Hematopoietic multipotent progenitor cell treated with erythropoietin and hydrocortisone succinate and interleukin-3 and kit ligand, for 6 days (in vitro differentiated cells): ENCODE data around the gene STX8.
"Not testable (repeated sequence)": the region's sequence is repeated elsewhere in the genome, so short reads cannot be mapped to it uniquely, and the experiment has no call there.

Experiments used
- DNase-seq: peaks from one replicate; pipeline ENCODE4 v3.0.0-alpha.2; 2015

Gene STX8

DNA sequence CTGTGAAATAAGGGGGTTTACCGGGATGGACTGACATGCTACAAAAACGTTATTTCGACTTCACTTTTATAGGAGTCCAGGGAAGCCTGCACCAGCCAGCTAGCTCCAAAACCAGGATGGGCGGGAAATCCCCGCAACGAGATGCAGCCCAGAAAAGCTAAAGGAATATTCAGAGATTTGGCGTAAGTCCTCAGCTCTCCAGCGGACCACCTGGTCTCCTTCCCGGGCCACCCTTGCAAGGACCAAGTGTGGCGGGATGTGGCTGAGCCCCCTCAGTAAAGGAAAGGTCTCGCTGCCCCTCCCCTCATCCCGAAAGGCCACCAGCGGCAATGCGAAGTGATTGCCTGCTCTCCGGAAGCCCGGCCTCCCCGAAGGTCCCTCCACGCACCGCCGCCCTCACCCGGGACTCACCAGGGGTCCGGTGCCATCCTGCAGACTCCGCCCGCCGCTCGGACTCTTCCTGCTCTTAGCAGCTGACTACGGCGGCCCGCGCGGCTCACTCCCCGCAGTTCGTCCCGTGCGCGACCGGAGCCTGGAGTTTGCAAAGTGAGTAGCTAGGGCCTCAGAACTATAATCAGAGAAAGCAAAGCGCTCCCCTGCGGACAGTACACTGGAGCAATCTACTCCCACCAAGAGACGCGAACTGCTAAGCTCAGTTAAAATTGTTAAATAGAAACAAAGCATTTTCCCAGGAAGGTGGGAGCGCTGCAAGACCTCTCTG is at the start of gene STX8:
TSS of gene STX8 (minus strand) at position 440 of the 721 bp plus-strand sequence. CDS start at position 428, 12 bp downstream.
- DNase-seq, result peak; percentile 87

DNA sequence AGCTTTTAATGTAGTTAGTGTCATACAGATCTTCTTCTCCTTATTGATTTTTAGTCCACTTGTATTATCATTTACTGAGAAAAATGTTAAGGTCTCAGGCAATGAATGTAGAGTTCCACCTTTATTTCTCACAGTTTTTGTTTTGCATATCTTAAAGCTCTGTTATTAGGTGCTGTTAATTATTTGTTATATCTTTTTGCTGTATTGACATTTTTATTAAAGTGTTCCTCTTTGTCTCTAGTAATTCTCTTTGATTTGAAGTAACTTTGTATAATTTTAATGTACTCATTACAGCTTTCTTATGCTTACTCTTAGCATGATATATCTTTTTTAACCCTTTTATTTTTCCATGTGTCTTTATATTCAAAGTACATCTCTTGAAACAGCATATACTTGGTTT is 47.3 kb upstream of the STX8 start:
- DNase-seq, result no peak

DNA sequence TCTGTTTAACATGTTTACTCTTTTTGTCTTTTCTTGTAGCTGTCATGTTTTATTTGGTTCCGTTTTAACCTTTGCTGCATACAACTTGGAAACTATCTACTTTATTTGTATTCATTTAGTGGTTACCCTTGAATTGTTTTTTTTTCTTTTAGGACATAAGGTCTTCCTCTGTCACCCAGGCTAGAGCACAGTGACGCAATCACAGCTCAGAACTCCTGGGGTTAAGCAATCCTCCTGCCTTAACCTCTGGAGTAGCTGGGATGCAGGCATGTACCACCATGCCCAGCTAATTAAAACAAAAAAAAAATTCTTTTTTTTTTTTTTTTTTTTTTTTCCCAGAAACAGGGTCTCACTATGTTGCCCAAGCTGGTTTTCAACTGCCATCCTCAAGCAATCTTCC is 39.9 kb upstream of the STX8 start:
- DNase-seq, result no peak

DNA sequence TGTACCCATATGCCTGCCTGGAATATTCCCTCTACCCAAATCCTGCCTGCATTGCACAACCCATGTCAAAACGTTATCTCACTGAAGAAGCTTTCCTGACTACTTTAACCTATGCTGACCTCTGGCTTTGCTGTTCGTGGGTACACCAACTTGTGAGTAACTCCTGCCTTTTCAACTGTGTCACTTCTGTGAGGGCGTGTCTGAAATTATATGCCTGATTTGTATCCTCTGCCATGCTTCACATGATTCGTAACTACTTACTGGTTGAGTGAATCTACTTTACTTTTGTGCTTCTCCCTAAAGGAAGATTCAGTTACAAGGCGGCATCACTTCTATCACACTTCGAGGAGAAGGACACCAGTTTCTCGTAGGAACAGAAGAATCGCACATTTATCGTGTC is 36.4 kb upstream of the STX8 start:
- DNase-seq, result no peak

GRCh38 chr17:9611557-9611956 is 35.9 kb upstream of the STX8 start:
- DNase-seq, result no peak

DNA sequence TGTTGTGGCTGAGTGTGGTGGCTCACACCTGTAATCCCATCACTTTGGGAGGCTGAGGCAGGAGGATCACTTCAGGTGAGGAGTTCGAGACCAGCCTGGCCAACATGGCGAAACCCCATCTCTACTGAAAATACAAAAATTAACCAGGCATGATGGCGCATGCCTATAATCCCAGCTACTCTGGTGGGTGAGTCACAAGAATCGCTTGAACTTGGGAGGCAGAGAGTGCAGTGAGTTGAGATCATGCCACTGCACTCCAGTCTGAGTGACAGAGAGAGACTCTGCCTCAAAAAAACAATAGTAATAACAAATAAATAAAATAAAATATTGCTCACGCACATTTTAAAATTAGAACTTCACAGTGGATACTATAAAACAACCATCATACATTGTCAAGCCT is 31.4 kb upstream of the STX8 start:
- DNase-seq, result not testable (repeated sequence)

DNA sequence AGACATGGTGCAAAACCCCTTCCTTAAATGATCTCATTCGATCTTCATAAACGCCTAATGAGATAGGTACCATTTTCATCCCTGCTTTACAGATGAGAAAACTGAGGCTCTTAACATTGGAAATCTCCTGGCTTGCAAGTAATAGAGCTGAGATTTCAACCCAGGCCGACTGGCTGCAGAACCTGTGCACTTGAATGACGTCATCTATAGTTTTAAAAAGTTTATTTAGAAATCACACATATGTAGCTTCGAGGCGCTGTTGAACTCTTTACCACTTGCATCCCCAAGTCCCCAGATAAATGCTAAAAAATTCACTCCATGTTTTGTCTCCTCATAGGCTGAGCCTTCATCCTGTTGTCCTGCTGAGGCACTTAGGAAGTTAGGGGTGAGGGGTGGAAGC is 30.8 kb upstream of the STX8 start:
- no peak for DNase-seq

DNA sequence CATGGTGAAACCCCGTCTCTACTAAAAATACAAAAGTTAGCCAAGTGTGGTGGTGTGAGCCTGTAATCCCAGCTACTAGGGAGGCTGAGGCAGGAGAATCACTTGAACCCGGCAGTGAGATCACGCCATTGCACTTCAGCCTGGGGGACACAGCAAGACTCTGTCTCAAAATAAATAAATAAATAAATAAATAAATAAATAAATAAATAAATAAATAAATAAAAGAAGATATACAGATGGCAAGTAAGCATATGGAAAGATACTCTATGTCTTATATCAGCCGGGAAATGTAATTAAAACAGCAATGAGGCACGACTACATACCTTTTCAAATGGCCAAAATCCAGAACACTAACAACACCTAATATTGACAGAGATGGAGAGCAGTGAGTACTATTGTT is 29.0 kb upstream of the STX8 start:
- DNase-seq, result not testable (repeated sequence)

- DNase-seq, result no peak
Observed at GRCh38 chr17:9598661-9599060, 23.0 kb upstream of the STX8 start.

DNA sequence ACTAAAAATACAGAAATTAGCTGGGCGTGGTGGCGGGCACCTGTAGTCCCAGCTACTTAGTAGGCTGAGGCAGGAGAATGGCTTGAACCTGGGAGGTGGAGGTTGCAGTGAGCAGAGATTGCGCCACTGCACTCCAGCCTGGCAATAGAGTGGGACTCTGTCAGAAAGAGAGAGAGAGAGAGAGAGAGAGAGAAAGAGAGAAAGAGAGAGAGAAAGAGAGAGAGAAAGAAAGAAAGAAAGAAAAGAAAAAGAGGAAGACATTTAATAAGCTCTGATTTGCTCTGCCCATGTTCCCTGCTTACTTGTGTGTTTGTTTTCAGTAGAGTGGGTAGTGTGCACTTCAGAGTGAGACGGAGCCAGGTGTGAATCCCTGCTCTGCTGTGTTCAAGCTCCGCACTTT is 22.0 kb upstream of the STX8 start:
- not testable (repeated sequence) for DNase-seq

DNA sequence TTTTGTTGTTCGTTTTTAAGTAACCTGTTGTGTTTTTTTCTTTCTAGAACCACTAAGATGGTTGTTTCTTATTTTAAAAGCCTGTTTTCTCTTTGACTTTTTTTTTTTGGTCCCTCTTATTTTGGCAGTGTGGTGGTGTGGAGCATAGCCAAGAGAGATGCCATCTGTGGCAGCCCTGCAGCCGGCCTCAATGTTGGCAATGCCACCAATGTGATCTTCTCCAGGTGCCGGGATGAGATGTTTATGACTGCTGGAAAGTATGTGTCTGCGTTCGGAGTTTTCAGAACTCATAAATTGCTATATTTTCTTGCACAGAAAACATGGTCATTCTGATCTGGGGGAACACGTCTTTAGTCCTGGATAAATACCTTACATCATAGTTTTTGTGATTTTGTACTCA is 18.4 kb upstream of the STX8 start:
- DNase-seq, result no peak

- DNase-seq, result no peak
Observed at GRCh38 chr17:9587969-9588656, 12.5 kb upstream of the STX8 start.

DNA sequence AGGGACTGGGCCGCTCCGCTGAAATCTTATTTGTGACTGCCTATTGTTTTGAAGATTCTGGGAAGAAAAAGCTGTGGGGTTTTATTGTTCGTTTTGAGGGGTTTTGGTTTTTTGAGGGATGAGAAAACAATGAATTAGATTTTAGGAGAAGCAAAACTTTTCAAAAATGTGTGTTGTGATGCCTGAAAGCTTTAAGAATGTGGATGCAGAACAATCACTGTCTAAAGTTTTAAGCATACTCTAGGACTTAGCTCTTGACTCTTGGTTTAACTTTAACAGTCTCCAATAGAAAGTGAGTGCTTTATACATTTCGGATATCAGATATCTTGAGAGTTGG is 1.7 kb upstream of the STX8 start:
- no peak for DNase-seq

- DNase-seq, result peak; percentile 90
Observed at GRCh38 chr17:9576521-9577372, 1.1 kb upstream of the STX8 start, which contains the start of gene CFAP52. Gene CFAP52, plus strand, starts transcription at chr17:9576642. Its CDS starts 54 bp downstream, at chr17:9576696.

DNA sequence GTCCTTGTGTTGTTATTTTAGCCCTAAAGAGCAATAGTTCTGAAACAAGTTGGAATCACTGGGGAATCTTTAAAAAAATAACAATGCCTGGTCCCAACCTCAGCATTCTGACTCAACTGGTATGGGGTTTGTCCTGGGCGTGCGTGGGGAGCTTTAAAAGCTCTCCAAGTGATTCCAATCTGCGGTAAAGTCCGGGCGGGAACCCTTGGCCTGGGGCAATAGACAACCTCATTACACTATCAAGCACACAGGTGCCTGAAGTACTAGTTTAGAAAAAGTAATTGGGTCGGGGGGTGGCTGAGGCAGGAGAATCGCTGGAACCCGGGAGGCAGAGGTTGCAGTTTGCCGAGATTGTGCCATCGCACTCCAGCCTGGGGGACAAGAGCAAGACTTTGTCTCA is 4.4 kb downstream of the STX8 start:
- DNase-seq, result no peak

- DNase-seq, result no peak
Observed at GRCh38 chr17:9568957-9569588, 6.5 kb downstream of the STX8 start.

GRCh38 chr17:9568004-9568403 is 7.6 kb downstream of the STX8 start:
- no peak for DNase-seq

- not testable (repeated sequence) for DNase-seq
Observed at GRCh38 chr17:9566739-9567138, 8.9 kb downstream of the STX8 start.

DNA sequence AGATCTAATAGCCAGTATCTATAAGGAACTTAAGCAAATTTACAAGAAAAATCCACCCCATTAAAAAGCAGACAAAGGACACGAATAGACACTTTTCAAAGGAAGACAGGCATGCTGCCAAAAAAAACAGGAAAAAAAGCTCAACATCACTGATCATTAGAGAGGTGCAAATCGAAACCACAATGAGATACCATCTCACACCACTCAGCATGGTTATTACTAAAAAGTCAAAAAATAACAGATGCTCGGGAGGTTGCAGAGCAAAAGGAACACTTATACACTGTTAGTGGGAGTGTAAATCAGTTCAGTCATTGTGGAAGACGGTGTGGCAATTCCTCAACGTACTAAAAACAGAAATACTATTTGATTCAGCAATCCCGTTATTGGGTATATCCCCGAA is 9.6 kb downstream of the STX8 start:
- no peak for DNase-seq

GRCh38 chr17:9564104-9564503 is 11.5 kb downstream of the STX8 start:
- no peak for DNase-seq

- DNase-seq, result no peak
Observed at GRCh38 chr17:9557857-9558256, 17.8 kb downstream of the STX8 start.

- no peak for DNase-seq
Observed at GRCh38 chr17:9557161-9557755, 18.4 kb downstream of the STX8 start.

DNA sequence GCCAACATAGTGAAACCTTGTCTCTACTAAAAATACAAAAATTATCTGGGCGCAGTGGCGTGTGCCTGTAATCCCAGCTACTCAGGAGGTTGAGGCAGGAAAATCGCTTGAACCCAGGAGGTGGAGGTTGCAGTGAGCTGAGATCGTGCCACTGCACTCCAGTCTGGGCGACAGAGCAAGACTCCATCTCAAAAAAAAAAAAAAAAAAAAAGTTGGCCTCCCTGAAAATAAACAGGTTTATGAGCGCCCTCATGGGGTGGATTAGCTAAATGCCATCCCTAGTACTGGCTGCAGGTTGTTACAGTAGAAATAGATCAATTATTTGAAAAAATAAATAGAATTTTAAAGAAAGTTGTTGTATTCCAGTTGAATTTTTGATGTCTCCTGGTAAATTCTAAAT is 20.9 kb downstream of the STX8 start:
- DNase-seq, result peak; percentile 83
